ENCODE measurements around the gene SHPK.

DNA sequence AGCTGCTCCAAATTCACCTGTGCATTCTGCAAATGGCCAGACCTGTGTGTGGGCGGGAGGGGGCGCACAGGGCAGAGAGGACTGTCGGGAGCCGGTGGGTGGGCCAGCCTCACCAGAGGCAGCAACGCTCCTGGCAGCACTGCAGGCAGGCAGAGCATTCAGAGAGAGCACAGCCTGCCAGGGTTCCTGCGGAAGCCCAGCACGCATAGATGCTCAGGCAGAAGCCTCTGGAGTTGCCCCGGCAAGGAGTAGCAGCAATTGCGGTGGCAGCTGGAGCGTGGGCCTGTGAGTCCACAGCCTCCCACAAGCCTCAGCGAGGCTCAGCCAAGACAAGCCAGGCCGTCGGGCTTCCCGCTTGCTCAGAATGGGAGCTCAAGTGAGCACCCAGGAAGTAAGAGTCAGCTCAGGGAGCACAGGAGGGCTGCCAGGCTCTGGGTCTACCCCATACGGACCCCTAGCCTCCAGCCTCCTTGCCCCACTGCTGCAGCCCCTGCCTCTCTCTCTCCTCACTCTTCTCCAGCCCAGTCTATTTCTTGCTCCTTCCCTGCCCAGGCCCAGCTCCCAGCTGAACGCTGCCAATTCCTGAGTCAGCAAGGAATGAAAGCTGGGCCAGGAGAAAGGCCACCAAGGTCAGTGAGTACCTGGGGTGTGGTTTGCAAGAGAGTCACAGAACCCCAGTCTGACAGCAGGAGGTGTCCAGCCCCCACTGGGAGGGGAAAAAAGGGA, 42.2 kb upstream of the SHPK start:
- TF ChIP-seq ZFP41 (tag by site-specific recombination; IDR thresholded peaks at IDR 0.05; ENCODE audit: borderline replicate concordance) = no peak
- TF ChIP-seq, protein P1, sequence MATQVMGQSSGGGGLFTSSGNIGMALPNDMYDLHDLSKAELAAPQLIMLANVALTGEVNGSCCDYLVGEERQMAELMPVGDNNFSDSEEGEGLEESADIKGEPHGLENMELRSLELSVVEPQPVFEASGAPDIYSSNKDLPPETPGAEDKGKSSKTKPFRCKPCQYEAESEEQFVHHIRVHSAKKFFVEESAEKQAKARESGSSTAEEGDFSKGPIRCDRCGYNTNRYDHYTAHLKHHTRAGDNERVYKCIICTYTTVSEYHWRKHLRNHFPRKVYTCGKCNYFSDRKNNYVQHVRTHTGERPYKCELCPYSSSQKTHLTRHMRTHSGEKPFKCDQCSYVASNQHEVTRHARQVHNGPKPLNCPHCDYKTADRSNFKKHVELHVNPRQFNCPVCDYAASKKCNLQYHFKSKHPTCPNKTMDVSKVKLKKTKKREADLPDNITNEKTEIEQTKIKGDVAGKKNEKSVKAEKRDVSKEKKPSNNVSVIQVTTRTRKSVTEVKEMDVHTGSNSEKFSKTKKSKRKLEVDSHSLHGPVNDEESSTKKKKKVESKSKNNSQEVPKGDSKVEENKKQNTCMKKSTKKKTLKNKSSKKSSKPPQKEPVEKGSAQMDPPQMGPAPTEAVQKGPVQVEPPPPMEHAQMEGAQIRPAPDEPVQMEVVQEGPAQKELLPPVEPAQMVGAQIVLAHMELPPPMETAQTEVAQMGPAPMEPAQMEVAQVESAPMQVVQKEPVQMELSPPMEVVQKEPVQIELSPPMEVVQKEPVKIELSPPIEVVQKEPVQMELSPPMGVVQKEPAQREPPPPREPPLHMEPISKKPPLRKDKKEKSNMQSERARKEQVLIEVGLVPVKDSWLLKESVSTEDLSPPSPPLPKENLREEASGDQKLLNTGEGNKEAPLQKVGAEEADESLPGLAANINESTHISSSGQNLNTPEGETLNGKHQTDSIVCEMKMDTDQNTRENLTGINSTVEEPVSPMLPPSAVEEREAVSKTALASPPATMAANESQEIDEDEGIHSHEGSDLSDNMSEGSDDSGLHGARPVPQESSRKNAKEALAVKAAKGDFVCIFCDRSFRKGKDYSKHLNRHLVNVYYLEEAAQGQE (tag by site-specific recombination; IDR thresholded peaks at IDR 0.05) = no peak
- TF ChIP-seq ZBTB21 (tag by site-specific recombination; IDR thresholded peaks at IDR 0.05) = no peak
- TF ChIP-seq CTCF (tag by site-specific recombination; IDR thresholded peaks at IDR 0.05) = no peak
- no peak for TF ChIP-seq ZNF24 (tag by site-specific recombination; IDR thresholded peaks at IDR 0.05)
- TF ChIP-seq ZNF777 (tag by site-specific recombination; IDR thresholded peaks at IDR 0.05; ENCODE audit: borderline replicate concordance) = no peak
- TF ChIP-seq ZNF112 (tag by site-specific recombination; IDR thresholded peaks at IDR 0.05) = no peak
- no peak for TF ChIP-seq ZNF132 (tag by site-specific recombination; IDR thresholded peaks at IDR 0.05; ENCODE audit: borderline replicate concordance)
- no peak for TF ChIP-seq ZNF837 (tag by site-specific recombination; IDR thresholded peaks at IDR 0.05)

Data from HEK293 (cell line).